Liver (tissue), 9 donors: ENCODE measurements around the gene ATAD3A. TPM values are rescaled to one million over a fixed set of nuclear protein-coding genes. Genes with fewer than 3 reads are reported as not detected.

Source experiments
- DNase-seq: peaks from one replicate; pipeline ENCODE4 v3.0.0-alpha.2; 2017; ENCODE audit warnings: low spot score
- H3K27ac ChIP-seq, 2 donors: one replicate each; pipeline ENCODE4 v1.7.0; 2013; ENCODE audit warnings: inconsistent platforms in 2 of 2, low read length in 2 of 2, control low read depth in 1 of 2, low read depth in 1 of 2, mild to moderate bottlenecking in 1 of 2
- H3K27me3 ChIP-seq, 4 donors: one replicate each; pipeline versions ENCODE4 v1.6.1 to v1.7.0; 2013; ENCODE audit warnings: low read length in 3 of 4, inconsistent platforms in 1 of 4, mild to moderate bottlenecking in 1 of 4, moderate library complexity in 1 of 4; ENCODE audit not compliant: control insufficient read depth in 4 of 4, insufficient read depth in 4 of 4
- H3K36me3 ChIP-seq, 4 donors: one replicate each; pipeline versions ENCODE4 v1.6.1 to v1.7.0; 2013; ENCODE audit warnings: low read length in 3 of 4, mild to moderate bottlenecking in 3 of 4, low read depth in 1 of 4, moderate library complexity in 1 of 4; ENCODE audit not compliant: control insufficient read depth in 4 of 4, insufficient read depth in 3 of 4
- H3K4me1 ChIP-seq, 4 donors: one replicate each; pipeline versions ENCODE4 v1.6.1 to v1.7.0; 2013; ENCODE audit warnings: low read length in 3 of 4, mild to moderate bottlenecking in 3 of 4, moderate library complexity in 1 of 4; ENCODE audit not compliant: control insufficient read depth in 4 of 4, insufficient read depth in 4 of 4
- H3K4me3 ChIP-seq, 3 donors: one replicate each; pipeline versions ENCODE4 v1.6.1 to v1.7.0; 2013; ENCODE audit warnings: low read length in 3 of 3, control low read depth in 1 of 3, low read depth in 1 of 3, mild to moderate bottlenecking in 1 of 3
- H3K9ac ChIP-seq, 2 donors: one replicate each; pipeline ENCODE4 v1.7.0; 2013; ENCODE audit warnings: low read length in 2 of 2, mild to moderate bottlenecking in 2 of 2, moderate library complexity in 2 of 2, control low read depth in 1 of 2, low read depth in 1 of 2
- H3K9me3 ChIP-seq, 4 donors: one replicate each; pipeline versions ENCODE4 v1.6.1 to v1.7.0; 2013; ENCODE audit warnings: low read length in 3 of 4; ENCODE audit not compliant: control insufficient read depth in 4 of 4
- EGR1 ChIP-seq, 2 donors: IDR thresholded peaks; 2 replicates each; pipeline ENCODE4 v1.6.1; 2016 to 2018; ENCODE audit warnings: antibody characterized with exemption in 2 of 2, low read depth in 2 of 2
- FOXA1 ChIP-seq: IDR thresholded peaks from 2 replicates; pipeline ENCODE4 v1.6.1; 2016; ENCODE audit warnings: antibody characterized with exemption
- FOXA2 ChIP-seq: IDR thresholded peaks from 2 replicates; pipeline ENCODE4 v1.6.1; 2016; ENCODE audit warnings: antibody characterized with exemption
- GABPA ChIP-seq, 2 donors: IDR thresholded peaks in 1 of 2; conservative IDR thresholded peaks in 1 of 2; 2 replicates each; pipeline ENCODE4 v1.6.1; 2016; ENCODE audit warnings: antibody characterized with exemption in 2 of 2, mild to moderate bottlenecking in 1 of 2, moderate library complexity in 1 of 2
- HNF4A ChIP-seq, 2 donors: conservative IDR thresholded peaks; 2 replicates each; pipeline ENCODE4 v1.6.1; 2016; ENCODE audit warnings: antibody characterized with exemption in 2 of 2, mild to moderate bottlenecking in 2 of 2
- HNF4G ChIP-seq: IDR thresholded peaks from 2 replicates; pipeline ENCODE4 v1.6.1; 2016; ENCODE audit warnings: antibody characterized with exemption
- NR2F2 ChIP-seq: IDR thresholded peaks from 2 replicates; pipeline ENCODE4 v1.6.1; 2016; ENCODE audit warnings: antibody characterized with exemption
- RXRA ChIP-seq, 2 donors: IDR thresholded peaks; 2 replicates each; pipeline ENCODE4 v1.6.1; 2017 to 2018; ENCODE audit warnings: antibody characterized with exemption in 2 of 2, mild to moderate bottlenecking in 1 of 2
- SP1 ChIP-seq: IDR thresholded peaks from 2 replicates; pipeline ENCODE4 v1.6.1; 2018; ENCODE audit warnings: antibody characterized with exemption, mild to moderate bottlenecking
- TAF1 ChIP-seq: conservative IDR thresholded peaks from 2 replicates; pipeline ENCODE4 v1.6.1; 2016; ENCODE audit warnings: antibody characterized with exemption, mild to moderate bottlenecking
- YY1 ChIP-seq: IDR thresholded peaks from 2 replicates; pipeline ENCODE4 v1.6.1; 2016; ENCODE audit warnings: antibody characterized with exemption, mild to moderate bottlenecking
- WGBS: extraction: QIAGEN DNeasy Blood & Tissue Kit; methylation state at CpG from one replicate; pipeline ENCODE4 v1.1.7; 2013; 5-methylcytosine and 5-hydroxymethylcytosine counted together
- polyA plus RNA-seq, 2 donors: library from polyadenylated mRNA; stranded (reverse) in 1 of 2; unstranded in 1 of 2; fragments of 200-250 nt in 1 of 2; fragments of >200 nt in 1 of 2; fragmentation: Nextera tagmentation in 1 of 2; extraction: Ambion mirVana in 1 of 2; gene quantifications; one replicate each; pipeline versions ENCODE4 v1.2.1 to v1.2.3, GENCODE V29; 2013 to 2015
- total RNA-seq, 2 donors: library from RNA; depleted of rRNA; stranded (reverse); fragments of >200 nt; gene quantifications; one replicate each; pipeline ENCODE4 v1.2.3, GENCODE V29; 2014
- TF ChIP-seq, protein P1 (sequence below): IDR thresholded peaks from 2 replicates; pipeline ENCODE4 v1.6.1; 2016; ENCODE audit warnings: antibody characterized with exemption, mild to moderate bottlenecking
- TF ChIP-seq, protein P2 (sequence below): fragments of 150-350 bp; IDR thresholded peaks from 2 replicates; pipeline ENCODE4 v1.5.1; 2017; ENCODE audit warnings: improper control_type of control experiment, low read depth, low read length; ENCODE audit not compliant: missing input control
- TF ChIP-seq, protein P3 (sequence below): IDR thresholded peaks from 2 replicates; pipeline ENCODE4 v1.6.1; 2016; ENCODE audit warnings: antibody characterized with exemption
- TF ChIP-seq, protein P4 (sequence below): IDR thresholded peaks from 2 replicates; pipeline ENCODE4 v1.6.1; 2016; ENCODE audit warnings: antibody characterized with exemption
- donor health status: healthy.
- donor health status: healthy.
- donor health status: healthy.
- donor health status: healthy.
- donor health status: healthy.

Gene ATAD3A
- total and polyA plus RNA-seq, 4 donors, result 7.2 to 20.0 (median 15.8) TPM

DNA sequence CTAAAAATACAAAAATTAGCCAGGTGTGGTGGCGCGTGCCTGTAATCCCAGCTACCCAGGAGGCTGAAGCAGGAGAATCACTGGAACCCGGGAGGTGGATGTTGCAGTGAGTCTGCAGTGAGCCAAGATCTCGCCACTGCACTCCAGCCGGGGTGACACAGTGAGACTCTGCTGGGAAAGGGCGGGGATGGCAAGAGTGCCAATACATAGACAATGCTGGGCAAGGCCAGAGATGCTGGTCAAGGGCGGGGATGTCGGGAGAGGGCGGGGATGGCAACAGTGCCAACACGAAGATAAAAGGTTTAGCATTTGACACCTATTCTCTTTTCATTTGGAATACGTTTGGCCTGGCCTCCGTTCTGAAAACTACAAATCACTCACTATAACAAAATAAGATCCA, 51.7 kb downstream of the ATAD3A start:
- Histone ChIP-seq H3K36me3 (peaks cover 20 to 29% (median 24%) of the 10 kb centered on the region in 4 donors), H3K27ac (no peak overlapping the region), H3K27me3 (no peaks in the 10 kb centered on the region), H3K4me3 (no peak overlapping the region), H3K9ac (no peak overlapping the region), H3K9me3 (no peaks in the 10 kb centered on the region), H3K4me1 (peaks cover 6 to 26% (median 12%) of the 10 kb centered on the region in 4 donors)
- 94% methylated on average over 12 of the region's 12 CpGs for WGBS
- TF ChIP-seq HNF4G (no peak), HNF4A (conservative IDR thresholded peaks at IDR 0.05) (no peak), TAF1 (no peak), GABPA (IDR thresholded peaks at IDR 0.05 in 1 of 2, conservative IDR thresholded peaks at IDR 0.05 in 1 of 2) (no peak), FOXA1 (no peak), SP1 (no peak), FOXA2 (no peak), NR2F2 (no peak), RXRA (IDR thresholded peaks at IDR 0.05) (no peak), YY1 (no peak)
- TF ChIP-seq, protein P1, sequence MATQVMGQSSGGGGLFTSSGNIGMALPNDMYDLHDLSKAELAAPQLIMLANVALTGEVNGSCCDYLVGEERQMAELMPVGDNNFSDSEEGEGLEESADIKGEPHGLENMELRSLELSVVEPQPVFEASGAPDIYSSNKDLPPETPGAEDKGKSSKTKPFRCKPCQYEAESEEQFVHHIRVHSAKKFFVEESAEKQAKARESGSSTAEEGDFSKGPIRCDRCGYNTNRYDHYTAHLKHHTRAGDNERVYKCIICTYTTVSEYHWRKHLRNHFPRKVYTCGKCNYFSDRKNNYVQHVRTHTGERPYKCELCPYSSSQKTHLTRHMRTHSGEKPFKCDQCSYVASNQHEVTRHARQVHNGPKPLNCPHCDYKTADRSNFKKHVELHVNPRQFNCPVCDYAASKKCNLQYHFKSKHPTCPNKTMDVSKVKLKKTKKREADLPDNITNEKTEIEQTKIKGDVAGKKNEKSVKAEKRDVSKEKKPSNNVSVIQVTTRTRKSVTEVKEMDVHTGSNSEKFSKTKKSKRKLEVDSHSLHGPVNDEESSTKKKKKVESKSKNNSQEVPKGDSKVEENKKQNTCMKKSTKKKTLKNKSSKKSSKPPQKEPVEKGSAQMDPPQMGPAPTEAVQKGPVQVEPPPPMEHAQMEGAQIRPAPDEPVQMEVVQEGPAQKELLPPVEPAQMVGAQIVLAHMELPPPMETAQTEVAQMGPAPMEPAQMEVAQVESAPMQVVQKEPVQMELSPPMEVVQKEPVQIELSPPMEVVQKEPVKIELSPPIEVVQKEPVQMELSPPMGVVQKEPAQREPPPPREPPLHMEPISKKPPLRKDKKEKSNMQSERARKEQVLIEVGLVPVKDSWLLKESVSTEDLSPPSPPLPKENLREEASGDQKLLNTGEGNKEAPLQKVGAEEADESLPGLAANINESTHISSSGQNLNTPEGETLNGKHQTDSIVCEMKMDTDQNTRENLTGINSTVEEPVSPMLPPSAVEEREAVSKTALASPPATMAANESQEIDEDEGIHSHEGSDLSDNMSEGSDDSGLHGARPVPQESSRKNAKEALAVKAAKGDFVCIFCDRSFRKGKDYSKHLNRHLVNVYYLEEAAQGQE, result no peak
- TF ChIP-seq, protein P2, sequence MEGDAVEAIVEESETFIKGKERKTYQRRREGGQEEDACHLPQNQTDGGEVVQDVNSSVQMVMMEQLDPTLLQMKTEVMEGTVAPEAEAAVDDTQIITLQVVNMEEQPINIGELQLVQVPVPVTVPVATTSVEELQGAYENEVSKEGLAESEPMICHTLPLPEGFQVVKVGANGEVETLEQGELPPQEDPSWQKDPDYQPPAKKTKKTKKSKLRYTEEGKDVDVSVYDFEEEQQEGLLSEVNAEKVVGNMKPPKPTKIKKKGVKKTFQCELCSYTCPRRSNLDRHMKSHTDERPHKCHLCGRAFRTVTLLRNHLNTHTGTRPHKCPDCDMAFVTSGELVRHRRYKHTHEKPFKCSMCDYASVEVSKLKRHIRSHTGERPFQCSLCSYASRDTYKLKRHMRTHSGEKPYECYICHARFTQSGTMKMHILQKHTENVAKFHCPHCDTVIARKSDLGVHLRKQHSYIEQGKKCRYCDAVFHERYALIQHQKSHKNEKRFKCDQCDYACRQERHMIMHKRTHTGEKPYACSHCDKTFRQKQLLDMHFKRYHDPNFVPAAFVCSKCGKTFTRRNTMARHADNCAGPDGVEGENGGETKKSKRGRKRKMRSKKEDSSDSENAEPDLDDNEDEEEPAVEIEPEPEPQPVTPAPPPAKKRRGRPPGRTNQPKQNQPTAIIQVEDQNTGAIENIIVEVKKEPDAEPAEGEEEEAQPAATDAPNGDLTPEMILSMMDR, result no peak
- TF ChIP-seq, protein P3, sequence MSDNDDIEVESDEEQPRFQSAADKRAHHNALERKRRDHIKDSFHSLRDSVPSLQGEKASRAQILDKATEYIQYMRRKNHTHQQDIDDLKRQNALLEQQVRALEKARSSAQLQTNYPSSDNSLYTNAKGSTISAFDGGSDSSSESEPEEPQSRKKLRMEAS, result no peak
- TF ChIP-seq, protein P4, sequence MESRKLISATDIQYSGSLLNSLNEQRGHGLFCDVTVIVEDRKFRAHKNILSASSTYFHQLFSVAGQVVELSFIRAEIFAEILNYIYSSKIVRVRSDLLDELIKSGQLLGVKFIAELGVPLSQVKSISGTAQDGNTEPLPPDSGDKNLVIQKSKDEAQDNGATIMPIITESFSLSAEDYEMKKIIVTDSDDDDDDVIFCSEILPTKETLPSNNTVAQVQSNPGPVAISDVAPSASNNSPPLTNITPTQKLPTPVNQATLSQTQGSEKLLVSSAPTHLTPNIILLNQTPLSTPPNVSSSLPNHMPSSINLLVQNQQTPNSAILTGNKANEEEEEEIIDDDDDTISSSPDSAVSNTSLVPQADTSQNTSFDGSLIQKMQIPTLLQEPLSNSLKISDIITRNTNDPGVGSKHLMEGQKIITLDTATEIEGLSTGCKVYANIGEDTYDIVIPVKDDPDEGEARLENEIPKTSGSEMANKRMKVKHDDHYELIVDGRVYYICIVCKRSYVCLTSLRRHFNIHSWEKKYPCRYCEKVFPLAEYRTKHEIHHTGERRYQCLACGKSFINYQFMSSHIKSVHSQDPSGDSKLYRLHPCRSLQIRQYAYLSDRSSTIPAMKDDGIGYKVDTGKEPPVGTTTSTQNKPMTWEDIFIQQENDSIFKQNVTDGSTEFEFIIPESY, result no peak
- no peak for DNase-seq

DNA sequence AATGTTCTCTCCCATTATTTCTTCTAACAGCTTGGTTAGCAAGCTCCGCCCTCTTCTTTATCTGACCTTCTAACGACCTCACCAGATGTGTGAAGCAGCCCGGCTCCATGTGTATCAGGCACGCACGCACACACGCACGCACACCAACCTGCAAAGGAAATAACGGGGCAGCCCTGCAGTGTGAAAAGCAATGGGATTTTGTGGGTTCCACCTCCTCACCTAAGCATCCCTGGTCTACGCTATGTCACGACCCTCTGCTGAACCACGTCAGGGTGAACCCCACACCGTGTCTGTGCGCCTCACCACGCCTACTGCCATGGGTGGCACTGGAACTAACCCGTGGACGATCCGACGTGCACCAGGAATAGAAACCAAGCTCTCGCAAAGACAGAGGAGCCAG, 52.3 kb downstream of the ATAD3A start:
- H3K9me3 ChIP-seq, result no peaks in the 10 kb centered on the region
- no peak overlapping the region for H3K9ac ChIP-seq
- H3K27me3 ChIP-seq, result no peaks in the 10 kb centered on the region
- no peak for TF ChIP-seq GABPA (IDR thresholded peaks at IDR 0.05 in 1 of 2, conservative IDR thresholded peaks at IDR 0.05 in 1 of 2)
- no peak for TF ChIP-seq EGR1 (IDR thresholded peaks at IDR 0.05; ENCODE audit: low read depth in 2 of 2)
- TF ChIP-seq, protein P2, result no peak
- no peak for TF ChIP-seq FOXA1
- no peak for TF ChIP-seq HNF4A (conservative IDR thresholded peaks at IDR 0.05)
- no peak for TF ChIP-seq SP1
- TF ChIP-seq TAF1, result no peak
- TF ChIP-seq YY1, result no peak
- TF ChIP-seq FOXA2, result no peak
- no peak overlapping the region for H3K27ac ChIP-seq
- peaks cover 6 to 26% (median 12%) of the 10 kb centered on the region in 4 donors for H3K4me1 ChIP-seq
- peaks cover 20 to 29% (median 24%) of the 10 kb centered on the region in 4 donors for H3K36me3 ChIP-seq
- DNase-seq, result no peak
- H3K4me3 ChIP-seq, result no peak overlapping the region
- WGBS, result 91% methylated on average over 19 of the region's 19 CpGs
